Tibial artery (tissue), 4 donors: ENCODE data around the gene SLC30A7.

Source experiments
- DNase-seq, 2 donors: peaks; one replicate each; pipeline ENCODE4 v3.0.0-alpha.2; 2019
- H3K27ac ChIP-seq, 2 donors: fragments of 200-600 bp; sonication (generic) in 1 of 2; 1 replicate in 1 of 2; 2 replicates in 1 of 2; pipeline ENCODE4 v1.5.1; 2018 to 2019; ENCODE audit warnings: mild to moderate bottlenecking in 1 of 2
- H3K27me3 ChIP-seq, 2 donors: fragments of 200-600 bp; sonication (generic) in 1 of 2; one replicate each; pipeline versions ENCODE4 v1.5.1 to v1.6.0; 2016 to 2019
- H3K36me3 ChIP-seq, 3 donors: fragments of 200-600 bp; sonication (generic) in 2 of 3; one replicate each; pipeline ENCODE4 v1.5.1; 2016 to 2019; ENCODE audit warnings: mild to moderate bottlenecking in 2 of 3
- H3K4me1 ChIP-seq, 4 donors: fragments of 200-600 bp; sonication (generic) in 2 of 4; 1 replicate in 3 of 4; 2 replicates in 1 of 4; pipeline ENCODE4 v1.5.1; 2016 to 2019
- H3K4me3 ChIP-seq, 2 donors: fragments of 200-600 bp; sonication (generic) in 1 of 2; 1 replicate in 1 of 2; 2 replicates in 1 of 2; pipeline ENCODE4 v1.5.1; 2018 to 2019; ENCODE audit warnings: mild to moderate bottlenecking in 2 of 2
- H3K9me3 ChIP-seq, 3 donors: fragments of 200-600 bp; sonication (generic) in 1 of 3; one replicate each; pipeline ENCODE4 v1.5.1; 2016 to 2019
- intact Hi-C: fragments of 100-400 bp; cut with DNase I; formaldehyde crosslinking; loops from one replicate; pipeline ENCODE4 v1.15.0; 2023; ENCODE audit warnings: low total_unique reads
- TF ChIP-seq, protein P1 (sequence below), 2 experiments: fragments of 200-600 bp in 1 of 2; fragments of 450-650 bp in 1 of 2; IDR thresholded peaks; one replicate each; pipeline ENCODE4 v1.5.1; 2017 to 2019; ENCODE audit warnings: antibody characterized with exemption in 2 of 2, mild to moderate bottlenecking in 1 of 2, moderate library complexity in 1 of 2

SLC30A7 gene

DNA sequence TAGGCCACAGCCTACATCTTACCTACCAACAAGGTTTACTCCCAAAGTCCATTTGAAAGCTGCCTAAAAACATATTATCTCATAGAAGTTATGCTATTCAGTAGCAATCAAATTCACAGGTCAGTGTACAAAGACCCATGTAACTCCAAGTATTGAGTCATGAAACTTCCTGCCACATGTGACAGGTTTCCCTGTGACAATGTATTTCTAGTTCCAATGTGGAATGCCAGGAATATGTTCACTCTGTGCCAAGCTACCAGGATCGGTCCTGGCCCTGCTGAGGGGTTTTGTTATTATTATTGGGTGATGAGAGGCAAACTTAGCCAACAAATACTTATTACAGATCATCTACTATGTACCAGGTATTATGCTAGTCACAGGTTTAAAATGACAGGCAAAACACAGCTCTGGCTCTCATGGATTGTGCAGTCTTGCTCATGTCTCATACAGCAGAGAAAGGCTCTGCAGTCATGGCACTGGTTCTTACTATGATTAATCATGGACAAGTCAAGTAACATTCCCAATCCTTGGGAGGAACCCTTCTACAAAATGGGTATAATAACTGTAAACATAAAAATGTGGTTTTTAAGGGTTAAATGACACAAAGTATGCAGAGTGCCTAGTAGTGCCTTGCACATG lies 107.2 kb downstream of the SLC30A7 start:
- intact Hi-C loops, result no loop called here
- Histone ChIP-seq H3K4me3 (no peak overlapping the region), H3K27me3 (no peaks in the 10 kb centered on the region), H3K36me3 (peaks cover 5 to 10% (median 8%) of the 10 kb centered on the region in 3 donors), H3K4me1 (peaks cover 0 to 31% (median 14%) of the 10 kb centered on the region in 4 donors), H3K27ac (peak overlapping the region in 1 of 2 donors; percentile 5), H3K9me3 (no peaks in the 10 kb centered on the region)
- no peak for DNase-seq
- TF ChIP-seq, protein P1, sequence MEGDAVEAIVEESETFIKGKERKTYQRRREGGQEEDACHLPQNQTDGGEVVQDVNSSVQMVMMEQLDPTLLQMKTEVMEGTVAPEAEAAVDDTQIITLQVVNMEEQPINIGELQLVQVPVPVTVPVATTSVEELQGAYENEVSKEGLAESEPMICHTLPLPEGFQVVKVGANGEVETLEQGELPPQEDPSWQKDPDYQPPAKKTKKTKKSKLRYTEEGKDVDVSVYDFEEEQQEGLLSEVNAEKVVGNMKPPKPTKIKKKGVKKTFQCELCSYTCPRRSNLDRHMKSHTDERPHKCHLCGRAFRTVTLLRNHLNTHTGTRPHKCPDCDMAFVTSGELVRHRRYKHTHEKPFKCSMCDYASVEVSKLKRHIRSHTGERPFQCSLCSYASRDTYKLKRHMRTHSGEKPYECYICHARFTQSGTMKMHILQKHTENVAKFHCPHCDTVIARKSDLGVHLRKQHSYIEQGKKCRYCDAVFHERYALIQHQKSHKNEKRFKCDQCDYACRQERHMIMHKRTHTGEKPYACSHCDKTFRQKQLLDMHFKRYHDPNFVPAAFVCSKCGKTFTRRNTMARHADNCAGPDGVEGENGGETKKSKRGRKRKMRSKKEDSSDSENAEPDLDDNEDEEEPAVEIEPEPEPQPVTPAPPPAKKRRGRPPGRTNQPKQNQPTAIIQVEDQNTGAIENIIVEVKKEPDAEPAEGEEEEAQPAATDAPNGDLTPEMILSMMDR (IDR thresholded peaks at IDR 0.05), result no peak

DNA sequence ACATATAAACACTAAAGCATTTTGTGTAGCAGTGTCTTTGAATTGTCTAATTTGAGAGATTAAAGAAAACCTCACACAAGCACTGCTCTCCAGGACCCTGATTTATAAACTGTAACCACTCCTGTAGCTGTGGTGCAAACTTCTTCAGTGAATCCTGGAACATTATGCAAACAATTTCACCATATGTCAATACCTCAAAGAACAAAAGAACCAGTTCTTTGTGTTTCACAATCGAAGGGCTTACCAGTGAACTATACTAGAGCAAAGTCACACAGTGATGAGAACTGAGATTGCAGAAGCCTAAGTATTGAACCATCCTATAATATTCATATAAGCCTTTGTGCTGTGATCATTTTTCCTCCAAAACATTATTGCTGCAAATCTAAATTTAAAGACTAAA lies 108.2 kb downstream of the SLC30A7 start:
- TF ChIP-seq, protein P1 (IDR thresholded peaks at IDR 0.05), result no peak
- Histone ChIP-seq H3K4me1 (peaks cover 0 to 31% (median 14%) of the 10 kb centered on the region in 4 donors), H3K4me3 (no peak overlapping the region), H3K27ac (peak overlapping the region in 1 of 2 donors; percentile 17), H3K9me3 (no peaks in the 10 kb centered on the region), H3K27me3 (no peaks in the 10 kb centered on the region), H3K36me3 (peaks cover under 1 to 9% (median 8%) of the 10 kb centered on the region in 3 donors)
- no peak for DNase-seq
- intact Hi-C loops, result no loop called here

DNA sequence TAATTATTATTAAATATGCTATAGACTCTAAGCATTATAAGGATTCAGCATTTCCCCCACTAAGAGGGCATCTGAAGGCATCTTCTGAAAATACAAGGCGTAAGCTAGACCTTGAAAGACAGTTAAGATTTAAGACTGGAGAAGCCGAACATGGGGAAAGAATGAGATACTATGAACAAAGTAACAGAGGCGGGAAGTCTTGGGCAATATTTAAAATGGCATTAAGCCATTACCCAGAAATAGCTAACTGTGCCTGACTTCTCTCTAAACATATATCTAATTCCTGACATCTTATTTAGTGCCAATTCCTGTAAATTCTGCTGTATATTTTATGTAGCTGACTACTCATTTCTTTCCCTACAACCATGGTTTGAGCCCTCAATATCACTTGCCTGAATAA lies 108.8 kb downstream of the SLC30A7 start:
- Histone ChIP-seq H3K4me1 (peaks cover 0 to 31% (median 14%) of the 10 kb centered on the region in 4 donors), H3K9me3 (no peaks in the 10 kb centered on the region), H3K4me3 (no peak overlapping the region), H3K27me3 (no peaks in the 10 kb centered on the region), H3K27ac (peak overlapping the region in 1 of 2 donors; percentile 17), H3K36me3 (peaks cover 0 to 8% (median 3%) of the 10 kb centered on the region in 3 donors)
- TF ChIP-seq, protein P1 (IDR thresholded peaks at IDR 0.05), result no peak
- DNase-seq, result no peak
- intact Hi-C loops, result no loop called here

- intact Hi-C loops, result no loop called here
These were observed 109.3 kb downstream of the SLC30A7 start for GRCh38 chr1:101005183-101005582.

GRCh38 chr1:101005871-101006270 lies 110.0 kb downstream of the SLC30A7 start:
- Histone ChIP-seq H3K4me1 (peaks cover 0 to 31% (median 14%) of the 10 kb centered on the region in 4 donors), H3K4me3 (no peak overlapping the region), H3K27me3 (no peaks in the 10 kb centered on the region), H3K36me3 (peaks cover 0 to 5% (median 0%) of the 10 kb centered on the region in 3 donors), H3K27ac (no peak overlapping the region), H3K9me3 (no peaks in the 10 kb centered on the region)
- TF ChIP-seq, protein P1 (IDR thresholded peaks at IDR 0.05), result no peak
- no peak for DNase-seq
- intact Hi-C loops, result no loop called here

More at GRCh38 chr1:101005183-101005582, 109.3 kb downstream of the SLC30A7 start:
- peaks cover 0 to 31% (median 14%) of the 10 kb centered on the region in 4 donors for H3K4me1 ChIP-seq
- no peaks in the 10 kb centered on the region for H3K9me3 ChIP-seq
- H3K36me3 ChIP-seq, result peaks cover 0 to 8% (median 0%) of the 10 kb centered on the region in 3 donors
- DNase-seq, result no peak
- no peak overlapping the region for H3K4me3 ChIP-seq
- H3K27me3 ChIP-seq, result no peaks in the 10 kb centered on the region
- no peak overlapping the region for H3K27ac ChIP-seq
- TF ChIP-seq, protein P1 (IDR thresholded peaks at IDR 0.05), result no peak
